ENCODE measurements around the gene BAHCC1. TPM values are rescaled to one million over a fixed set of nuclear protein-coding genes. Genes with fewer than 3 reads are reported as not detected.

The BAHCC1 gene
- total RNA-seq, 1 experiment from 2014 or later = 11.6 TPM

DNA sequence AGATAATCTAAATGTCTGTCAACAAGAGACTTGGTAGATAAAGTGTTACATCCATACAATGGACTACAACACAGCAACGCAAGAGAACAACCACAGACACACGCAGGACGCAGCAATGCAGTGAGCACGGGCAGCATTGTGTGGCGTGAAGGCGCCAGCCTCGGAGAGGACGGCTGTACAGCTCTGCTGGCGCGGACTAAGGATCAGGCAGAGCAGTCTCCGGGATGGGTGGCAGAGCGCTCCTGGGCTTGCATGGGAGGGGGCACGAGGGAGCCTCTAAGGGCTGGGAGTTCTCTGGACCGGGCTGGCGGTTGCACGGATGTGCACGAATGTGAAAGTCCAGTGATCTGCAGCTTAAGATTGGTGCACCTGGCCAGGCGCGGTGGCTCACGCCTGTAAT, 82.9 kb downstream of the BAHCC1 start:
- DNase-seq (ENCODE audit: low spot score) = no peak

GRCh38 chr17:81479175-81480071, 84.2 kb downstream of the BAHCC1 start:
- DNase-seq (ENCODE audit: low spot score) = no peak

DNA sequence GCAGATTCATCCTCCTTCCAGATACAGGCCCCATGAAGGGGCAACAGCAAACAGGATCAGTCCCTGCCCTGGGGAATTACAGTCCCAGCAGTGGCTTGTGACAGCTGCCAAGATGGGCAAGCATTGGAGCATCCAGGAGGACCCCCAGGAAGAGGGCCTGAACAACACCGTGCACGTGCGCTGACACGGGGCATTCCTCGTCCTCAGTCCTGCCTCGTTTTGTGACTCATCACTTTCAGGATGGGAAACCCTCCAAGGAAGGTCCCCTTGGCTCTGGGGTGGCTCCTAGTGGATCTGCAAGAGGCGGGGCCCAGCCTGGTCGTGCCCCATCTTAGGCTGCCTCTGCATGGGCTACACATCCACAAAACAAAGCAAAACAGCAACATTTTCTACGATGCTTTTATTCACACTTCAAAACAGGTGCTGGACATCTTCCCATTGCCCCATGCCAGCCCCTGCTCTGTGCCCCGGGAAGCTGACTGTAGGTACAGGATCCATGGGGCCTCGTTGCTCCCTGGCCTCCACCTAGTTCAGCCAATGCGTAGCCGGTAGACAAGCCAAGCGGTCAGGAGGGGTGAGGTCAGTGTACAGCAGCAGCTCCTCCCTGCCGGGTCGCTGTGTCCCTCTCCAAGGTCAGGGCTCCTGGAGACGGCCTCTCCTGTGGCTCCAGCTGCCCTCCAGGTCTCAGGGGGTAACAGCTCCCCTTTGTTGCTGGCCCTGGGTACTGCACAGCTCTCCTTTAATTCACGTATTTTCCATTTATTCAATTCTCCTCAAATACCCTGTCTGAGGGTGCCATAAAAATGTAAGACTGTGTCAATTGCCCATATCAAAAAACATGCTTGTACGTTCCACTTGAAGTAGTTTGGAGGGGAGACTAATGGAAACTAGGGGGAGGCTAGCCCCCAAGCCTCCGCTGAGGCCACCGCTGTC, 85.1 kb downstream of the BAHCC1 start:
- DNase-seq (ENCODE audit: low spot score) = no peak

DNA sequence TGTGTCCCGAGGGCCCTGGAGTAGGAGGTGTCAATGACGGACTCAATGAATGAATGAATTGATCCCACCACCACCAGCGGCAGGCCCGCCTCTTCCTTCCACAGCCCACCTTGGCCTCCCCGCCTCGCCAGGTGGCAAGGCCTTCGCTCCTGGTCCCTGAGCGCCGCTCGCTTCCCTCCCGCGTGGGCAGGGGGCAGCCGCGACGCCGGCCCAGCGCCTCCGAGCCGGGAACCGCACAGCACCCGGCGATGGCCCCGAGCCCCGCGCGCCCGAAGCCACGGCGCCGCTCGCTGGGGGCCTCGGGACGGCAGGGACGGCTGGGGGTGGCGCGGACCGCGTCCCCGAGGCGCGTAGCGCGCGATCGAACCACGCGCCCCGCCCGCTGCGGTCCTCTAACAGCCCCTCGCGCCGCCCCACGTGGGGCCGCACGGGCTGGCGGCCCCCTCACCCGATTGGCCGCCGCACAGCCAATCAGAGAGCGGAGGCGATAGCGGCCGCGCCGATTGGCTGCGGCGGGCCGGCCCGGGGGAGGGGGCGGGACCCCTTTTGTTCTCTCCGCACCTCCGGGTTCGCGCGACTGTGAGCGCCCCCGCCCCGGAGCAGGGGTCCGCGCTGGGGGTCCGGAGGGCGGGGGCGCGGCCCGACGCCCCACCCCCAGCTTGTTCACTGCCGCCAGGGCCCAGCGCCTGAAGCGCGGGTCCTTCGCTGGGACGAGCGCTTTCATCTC, 86.0 kb downstream of the BAHCC1 start:
- DNase-seq (ENCODE audit: low spot score) = no peak

- DNase-seq (ENCODE audit: low spot score) = no peak
Observed at GRCh38 chr17:81481815-81482505, 86.7 kb downstream of the BAHCC1 start.

DNA sequence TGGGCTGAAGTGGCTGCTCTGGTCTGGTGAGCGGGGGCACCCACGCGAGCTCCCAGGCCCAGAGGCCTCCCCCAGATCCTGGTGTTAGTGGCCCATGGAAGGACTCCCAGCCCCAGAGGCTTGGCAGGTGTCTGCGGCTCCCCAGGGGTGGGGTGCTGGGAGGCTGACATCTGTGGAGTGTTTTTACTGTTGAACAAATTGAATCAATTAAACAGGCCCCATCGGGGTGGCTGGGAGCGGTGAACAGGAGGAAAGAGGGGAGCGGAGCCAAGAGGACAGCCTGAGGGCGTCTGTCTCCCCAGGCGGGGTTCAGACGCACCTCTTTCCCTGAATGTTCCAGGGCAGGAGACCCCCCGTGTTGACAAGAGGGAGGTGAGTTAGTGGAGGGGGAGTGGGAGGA, 87.4 kb downstream of the BAHCC1 start:
- no peak for DNase-seq (ENCODE audit: low spot score)

GRCh38 chr17:81483085-81483861, 88.0 kb downstream of the BAHCC1 start:
- DNase-seq (ENCODE audit: low spot score) = no peak

DNA sequence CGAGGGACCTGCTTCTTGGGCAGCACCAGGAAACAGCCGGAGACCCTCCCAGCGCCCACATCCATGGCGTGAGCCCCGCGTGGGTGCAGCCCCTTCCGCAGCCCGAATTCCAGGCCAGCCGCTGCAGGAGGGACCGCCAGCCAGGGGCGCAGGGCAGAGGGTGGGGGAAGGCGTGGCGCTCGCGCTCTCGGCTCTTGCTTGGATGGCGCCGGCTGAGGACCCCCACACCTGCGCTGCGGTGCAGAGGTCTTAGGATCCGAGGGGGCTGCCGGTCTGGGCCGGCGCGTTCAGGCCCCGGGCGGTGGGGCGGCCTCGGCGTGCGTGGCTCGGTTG, 88.6 kb downstream of the BAHCC1 start:
- no peak for DNase-seq (ENCODE audit: low spot score)

- DNase-seq (ENCODE audit: low spot score) = peak; percentile 90
Observed at GRCh38 chr17:81484195-81484979, 89.1 kb downstream of the BAHCC1 start.

- DNase-seq (ENCODE audit: low spot score) = no peak
Observed at GRCh38 chr17:81486199-81486810, 91.0 kb downstream of the BAHCC1 start.

DNA sequence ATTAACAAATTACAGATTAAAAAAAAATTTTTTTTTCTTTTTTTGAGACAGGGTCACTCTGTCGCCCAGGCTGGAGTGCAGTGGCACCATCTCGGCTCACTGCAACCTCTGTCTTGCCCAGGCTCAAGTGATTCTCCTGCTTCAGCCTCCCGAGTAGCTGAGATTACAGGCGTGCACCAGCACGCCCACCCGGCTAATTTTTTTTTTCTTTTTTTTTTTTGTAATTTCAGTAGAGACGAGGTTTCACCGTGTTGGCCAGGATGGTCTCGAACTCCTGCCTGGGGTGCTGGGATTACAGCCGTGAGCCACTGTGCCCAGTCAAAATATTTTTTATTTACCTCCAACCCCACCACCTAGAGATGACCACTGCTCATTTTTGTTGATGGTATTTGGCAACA, 91.8 kb downstream of the BAHCC1 start:
- no peak for DNase-seq (ENCODE audit: low spot score)

GRCh38 chr17:81487487-81488275, 92.4 kb downstream of the BAHCC1 start:
- peak; percentile 64 for DNase-seq (ENCODE audit: low spot score)

GRCh38 chr17:81488276-81488860, 93.1 kb downstream of the BAHCC1 start:
- DNase-seq (ENCODE audit: low spot score) = no peak

DNA sequence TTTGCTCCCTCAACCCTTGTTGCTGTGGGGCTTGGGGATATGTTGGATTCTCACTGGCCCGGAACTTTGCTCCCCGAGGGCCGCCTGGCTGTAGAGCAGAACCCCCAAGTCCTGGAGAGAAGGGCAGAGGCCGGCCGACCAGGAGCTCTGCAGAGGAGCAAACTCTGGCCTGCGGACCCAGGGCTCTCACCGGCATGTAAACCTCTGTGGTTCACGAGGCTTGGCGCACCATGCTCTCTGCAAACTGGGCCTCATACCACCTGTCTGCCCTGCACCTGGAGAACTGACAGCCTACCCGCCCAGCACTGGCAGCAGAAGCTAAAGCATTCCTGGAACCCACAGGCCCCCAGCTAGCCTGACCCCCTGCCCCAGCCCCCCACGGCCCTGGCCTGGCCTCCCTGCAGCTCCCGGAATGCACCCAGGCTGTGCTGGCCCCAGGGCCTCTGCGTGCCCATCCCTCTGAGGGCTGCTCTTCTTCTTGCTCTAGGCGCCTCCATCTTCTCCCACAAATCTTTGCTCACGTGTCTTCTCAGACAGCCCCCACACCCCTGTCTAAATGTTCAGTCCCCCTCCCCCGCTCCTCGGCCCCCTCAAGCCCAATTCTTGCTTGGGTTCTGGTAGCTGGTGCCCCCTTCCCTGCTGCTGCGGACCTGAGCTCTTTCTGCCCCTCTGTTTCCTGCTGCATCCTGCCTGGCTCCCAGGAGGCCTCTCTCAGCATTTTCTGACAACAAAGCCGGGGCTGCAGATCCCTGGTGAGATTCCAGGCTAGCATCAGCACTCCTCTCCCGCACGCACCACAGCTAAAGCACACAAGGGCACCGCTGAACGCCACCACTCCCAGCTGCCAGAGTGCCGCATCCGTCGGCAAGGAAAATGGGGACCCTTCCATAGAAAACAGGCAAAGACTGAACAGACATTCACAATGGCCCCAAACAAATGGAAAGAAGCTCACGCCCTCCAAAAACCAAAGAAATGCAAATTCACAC, 94.0 kb downstream of the BAHCC1 start:
- no peak for DNase-seq (ENCODE audit: low spot score)

- DNase-seq (ENCODE audit: low spot score) = no peak
Observed at GRCh38 chr17:81489998-81490992, 95.0 kb downstream of the BAHCC1 start.

Data from HT-29 (cell line).